ENCODE results near the gene AMER3. TPM values are rescaled to one million over a fixed set of nuclear protein-coding genes. Genes with fewer than 3 reads are reported as not detected.

AMER3 gene
- total RNA-seq, 1 donor from 2014 or later = not detected

DNA sequence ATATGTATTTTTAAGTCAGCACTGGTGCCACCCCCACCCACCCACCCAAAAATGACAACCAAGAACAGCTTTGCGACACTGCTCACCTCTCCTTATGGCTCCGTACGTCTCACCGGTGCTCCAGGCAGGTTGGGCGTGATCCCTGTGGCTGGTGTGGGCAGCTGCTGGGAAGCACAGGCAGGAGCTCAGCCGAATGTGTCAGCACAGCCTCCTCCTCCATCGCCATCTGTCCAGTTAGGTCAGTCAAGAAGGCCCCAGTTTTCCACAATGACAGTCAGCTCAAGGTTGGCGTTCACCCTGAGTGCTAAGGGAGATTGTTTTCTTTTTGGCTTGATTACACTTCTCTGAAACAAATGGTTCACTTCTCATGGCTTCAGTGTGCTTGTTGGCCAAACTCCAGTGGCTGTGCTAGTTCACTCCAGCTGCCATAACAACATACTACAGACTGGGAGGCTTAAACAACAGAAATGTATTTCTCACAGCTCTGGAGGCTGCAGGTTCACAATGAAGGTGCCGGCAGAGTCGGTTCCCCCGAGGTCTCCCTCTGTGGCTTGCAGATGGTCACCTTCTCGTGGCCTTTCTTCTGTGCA lies 30.2 kb downstream of the AMER3 start:
- H3K4me3 ChIP-seq (ENCODE audit: low read depth, low read length) = no peak overlapping the region
- TF ChIP-seq CTCF (conservative IDR thresholded peaks at IDR 0.05; ENCODE audit: low read depth, low read length) = no peak
- DNase-seq (ENCODE audit: low read depth) = no peak

GRCh38 chr2:130786076-130786475 lies 30.7 kb downstream of the AMER3 start:
- no peak for DNase-seq (ENCODE audit: low read depth)
- H3K4me3 ChIP-seq (ENCODE audit: low read depth, low read length) = no peak overlapping the region
- TF ChIP-seq CTCF (conservative IDR thresholded peaks at IDR 0.05; ENCODE audit: low read depth, low read length) = no peak

- no peak for DNase-seq (ENCODE audit: low read depth)
- H3K4me3 ChIP-seq (ENCODE audit: low read depth, low read length) = no peak overlapping the region
- TF ChIP-seq CTCF (conservative IDR thresholded peaks at IDR 0.05; ENCODE audit: low read depth, low read length) = no peak
These were observed 32.5 kb downstream of the AMER3 start for GRCh38 chr2:130787841-130788240.

- DNase-seq (ENCODE audit: low read depth) = no peak
- TF ChIP-seq CTCF (conservative IDR thresholded peaks at IDR 0.05; ENCODE audit: low read depth, low read length) = no peak
- no peak overlapping the region for H3K4me3 ChIP-seq (ENCODE audit: low read depth, low read length)
These were observed 35.0 kb downstream of the AMER3 start for GRCh38 chr2:130790312-130790711.

GRCh38 chr2:130790804-130791616 lies 35.7 kb downstream of the AMER3 start:
- no peak for DNase-seq (ENCODE audit: low read depth)
- no peak for TF ChIP-seq CTCF (conservative IDR thresholded peaks at IDR 0.05; ENCODE audit: low read depth, low read length)
- no peak overlapping the region for H3K4me3 ChIP-seq (ENCODE audit: low read depth, low read length)

- no peak overlapping the region for H3K4me3 ChIP-seq (ENCODE audit: low read depth, low read length)
- TF ChIP-seq CTCF (conservative IDR thresholded peaks at IDR 0.05; ENCODE audit: low read depth, low read length) = no peak
- no peak for DNase-seq (ENCODE audit: low read depth)
These were observed 36.2 kb downstream of the AMER3 start for GRCh38 chr2:130791617-130791939.

DNA sequence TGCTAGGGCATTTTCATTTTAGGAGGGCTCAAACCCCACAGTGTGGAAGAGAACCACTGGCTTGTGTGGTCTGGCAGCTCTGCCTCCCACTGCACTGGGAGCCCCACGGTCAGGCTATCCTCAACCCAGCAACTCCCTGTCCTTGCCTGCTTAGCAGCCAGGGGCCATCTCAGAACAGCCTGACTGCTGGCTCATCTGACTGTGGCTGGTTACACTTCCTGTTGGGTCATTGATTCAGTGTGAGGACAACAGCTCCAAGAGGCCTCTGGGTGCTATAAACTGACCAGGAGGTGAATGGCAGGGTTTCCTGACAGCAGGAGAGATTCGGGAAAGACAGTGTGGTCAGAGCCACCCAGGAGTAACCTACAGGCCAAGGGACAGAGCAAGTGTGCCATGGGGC lies 40.1 kb downstream of the AMER3 start:
- DNase-seq (ENCODE audit: low read depth) = no peak
- no peak overlapping the region for H3K4me3 ChIP-seq (ENCODE audit: low read depth, low read length)
- no peak for TF ChIP-seq CTCF (conservative IDR thresholded peaks at IDR 0.05; ENCODE audit: low read depth, low read length)
